Urinary bladder (tissue), 4 donors: ENCODE data around the gene AKT2. TPM values are rescaled to one million over a fixed set of nuclear protein-coding genes. Genes with fewer than 3 reads are reported as not detected.
"Not testable (repeated sequence)": the region's sequence is repeated elsewhere in the genome, so short reads cannot be mapped to it uniquely, and the experiment has no call there.

ENCODE experiments used
- DNase-seq: peaks from one replicate; pipeline ENCODE4 v3.0.0-alpha.2; 2015; ENCODE audit errors: extremely low spot score
- H3K27ac ChIP-seq: one replicate; pipeline ENCODE4 v1.5.1; 2013; ENCODE audit warnings: low read depth, mild to moderate bottlenecking, moderate library complexity
- H3K36me3 ChIP-seq: one replicate; pipeline ENCODE4 v1.6.1; 2013; ENCODE audit warnings: mild to moderate bottlenecking, moderate library complexity; ENCODE audit not compliant: insufficient read depth
- H3K4me1 ChIP-seq: one replicate; pipeline ENCODE4 v1.6.1; 2013; ENCODE audit warnings: mild to moderate bottlenecking, moderate library complexity; ENCODE audit not compliant: insufficient read depth
- H3K4me3 ChIP-seq: one replicate; pipeline ENCODE4 v1.5.1; 2013; ENCODE audit warnings: low read depth, low read length
- WGBS: extraction: QIAGEN DNeasy Blood & Tissue Kit; methylation state at CpG from one replicate; pipeline ENCODE4 v1.1.7; 2013; 5-methylcytosine and 5-hydroxymethylcytosine counted together
- polyA plus RNA-seq: library from polyadenylated mRNA; stranded (reverse); fragments of 200-250 nt; gene quantifications from one replicate; pipeline ENCODE4 v1.2.3, GENCODE V29; 2013
- total RNA-seq: library from RNA; depleted of rRNA; stranded (reverse); fragments of >200 nt; gene quantifications from one replicate; pipeline ENCODE4 v1.2.3, GENCODE V29; 2014
- donor health status: healthy with polysubstance abuse.
- donor health status: healthy.

AKT2 gene
- total and polyA plus RNA-seq, 2 donors, result 90.1 to 98.9 TPM

DNA sequence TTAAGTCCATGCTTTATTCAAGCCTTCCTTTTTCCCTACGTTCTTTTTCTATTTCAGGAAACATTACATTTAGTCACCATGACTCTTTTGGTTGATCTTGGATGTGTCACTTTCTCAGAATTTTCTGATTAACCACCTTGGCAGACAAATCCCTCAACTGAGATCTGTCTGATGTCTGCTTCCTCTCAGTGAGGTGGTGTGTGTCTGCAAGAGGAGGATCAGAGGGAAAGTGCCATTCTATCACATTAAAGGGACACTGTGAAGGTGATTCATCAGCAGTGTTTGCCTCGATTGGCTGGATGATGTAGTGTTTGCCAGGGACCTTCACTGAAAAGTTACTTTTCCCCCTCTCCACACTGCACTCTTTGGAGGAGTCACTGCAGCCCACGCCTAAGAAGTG is 55.7 kb downstream of the AKT2 start:
- H3K27ac ChIP-seq, result no peak overlapping the region
- H3K4me3 ChIP-seq, result no peak overlapping the region
- no peaks in the 10 kb centered on the region for H3K4me1 ChIP-seq
- H3K36me3 ChIP-seq, result peaks cover 3% of the 10 kb centered on the region
- no peak for DNase-seq
- 35% methylated on average over 3 of the region's 3 CpGs for WGBS

DNA sequence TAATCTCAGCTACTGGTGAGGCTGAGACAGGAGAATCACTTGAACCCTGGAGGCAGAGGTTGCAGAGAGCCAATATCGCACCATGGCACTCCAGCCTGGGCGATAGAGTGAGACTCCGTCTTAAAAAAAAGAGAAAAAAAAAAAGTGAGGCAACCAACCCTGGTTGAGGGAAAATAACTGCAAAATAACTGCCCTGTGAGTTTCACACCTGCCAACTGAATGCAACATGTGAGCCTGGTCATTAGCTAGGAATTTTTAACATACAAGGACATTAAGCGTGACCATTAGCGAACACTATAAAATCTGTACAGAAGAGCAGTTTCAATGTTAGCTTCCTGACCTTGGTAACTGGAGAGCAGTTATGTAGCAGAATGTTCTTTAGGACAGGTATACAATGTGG is 56.3 kb downstream of the AKT2 start:
- DNase-seq, result no peak
- 85% methylated on average over 5 of the region's 5 CpGs for WGBS
- H3K4me1 ChIP-seq, result no peaks in the 10 kb centered on the region
- H3K27ac ChIP-seq, result no peak overlapping the region
- H3K36me3 ChIP-seq, result peaks cover 3% of the 10 kb centered on the region
- H3K4me3 ChIP-seq, result no peak overlapping the region

DNA sequence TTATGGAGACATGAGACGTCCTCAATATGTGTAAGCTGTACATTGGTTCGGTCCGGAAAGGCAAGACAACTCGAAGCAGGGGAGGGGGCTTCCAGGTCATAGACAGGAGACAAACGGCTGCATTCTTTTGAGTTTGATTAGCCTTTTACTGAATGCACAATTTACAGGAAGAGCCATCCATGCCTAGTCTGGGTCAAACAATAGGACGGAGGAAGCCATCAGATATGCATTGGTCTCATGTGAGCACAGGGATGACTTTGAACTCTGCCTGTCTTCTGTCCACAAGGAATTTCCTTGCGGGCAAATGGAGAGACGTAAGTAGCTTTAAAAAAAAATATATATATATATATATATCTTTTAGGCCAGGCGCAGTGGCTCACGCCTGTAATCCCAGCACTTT is 56.8 kb downstream of the AKT2 start:
- Histone ChIP-seq H3K4me3 (no peak overlapping the region), H3K4me1 (no peaks in the 10 kb centered on the region), H3K27ac (no peak overlapping the region), H3K36me3 (peaks cover 3% of the 10 kb centered on the region)
- no peak for DNase-seq
- WGBS, result 57% methylated on average over 10 of the region's 10 CpGs

- 25% methylated on average over 21 of the region's 21 CpGs for WGBS
- Histone ChIP-seq H3K36me3 (no peaks in the 10 kb centered on the region), H3K4me1 (no peaks in the 10 kb centered on the region), H3K4me3 (peak overlapping the region; percentile 9), H3K27ac (no peak overlapping the region)
- no peak for DNase-seq
Observed at GRCh38 chr19:40225440-40226305, 59.5 kb downstream of the AKT2 start.

DNA sequence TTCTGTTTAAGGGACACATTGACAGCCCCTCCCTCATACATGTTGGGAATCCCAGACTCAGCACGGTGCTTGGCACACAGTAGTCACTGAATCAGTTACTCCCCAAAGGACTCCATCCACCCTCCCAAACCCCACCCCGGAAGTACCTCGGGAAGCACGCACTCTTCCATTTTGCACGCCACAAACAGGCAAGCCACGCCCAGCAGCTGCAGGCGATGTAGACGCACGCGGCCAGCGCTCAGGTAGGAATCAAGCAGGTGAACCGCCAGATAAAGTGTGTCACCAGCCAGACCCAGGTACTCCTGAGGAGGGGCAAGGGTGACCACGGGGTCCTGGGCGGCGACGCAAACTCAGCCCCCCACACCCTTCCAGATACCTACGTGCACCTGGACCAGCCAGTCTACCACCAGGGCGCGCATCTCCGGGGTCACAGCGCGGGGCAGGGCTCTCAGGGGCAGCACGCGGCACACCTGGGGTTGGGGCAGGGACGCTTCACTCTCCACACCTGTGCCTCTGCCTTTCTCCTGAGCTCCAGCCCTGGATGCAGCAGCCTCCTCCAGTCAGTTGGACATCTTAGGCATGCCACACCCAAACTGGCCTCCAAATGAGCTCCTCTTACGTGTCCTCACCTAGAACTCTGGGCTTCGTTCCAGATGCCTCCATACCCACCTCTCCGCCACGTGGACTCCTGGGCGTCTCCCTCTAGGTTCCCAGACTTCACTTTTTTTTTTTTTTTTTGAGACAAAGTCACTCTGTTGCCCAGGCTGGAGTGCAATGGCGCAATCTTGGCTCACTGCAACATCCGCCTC is 60.6 kb downstream of the AKT2 start:
- 83% methylated on average over 32 of the region's 32 CpGs for WGBS
- Histone ChIP-seq H3K36me3 (no peaks in the 10 kb centered on the region), H3K27ac (no peak overlapping the region), H3K4me1 (no peaks in the 10 kb centered on the region), H3K4me3 (no peak overlapping the region)
- DNase-seq, result no peak

GRCh38 chr19:40223135-40223822 is 61.9 kb downstream of the AKT2 start:
- 25% methylated on average over 48 of the region's 48 CpGs for WGBS
- H3K36me3 ChIP-seq, result no peaks in the 10 kb centered on the region
- H3K4me1 ChIP-seq, result no peaks in the 10 kb centered on the region
- DNase-seq, result no peak
- H3K4me3 ChIP-seq, result peak overlapping the region; percentile 3
- no peak overlapping the region for H3K27ac ChIP-seq

DNA sequence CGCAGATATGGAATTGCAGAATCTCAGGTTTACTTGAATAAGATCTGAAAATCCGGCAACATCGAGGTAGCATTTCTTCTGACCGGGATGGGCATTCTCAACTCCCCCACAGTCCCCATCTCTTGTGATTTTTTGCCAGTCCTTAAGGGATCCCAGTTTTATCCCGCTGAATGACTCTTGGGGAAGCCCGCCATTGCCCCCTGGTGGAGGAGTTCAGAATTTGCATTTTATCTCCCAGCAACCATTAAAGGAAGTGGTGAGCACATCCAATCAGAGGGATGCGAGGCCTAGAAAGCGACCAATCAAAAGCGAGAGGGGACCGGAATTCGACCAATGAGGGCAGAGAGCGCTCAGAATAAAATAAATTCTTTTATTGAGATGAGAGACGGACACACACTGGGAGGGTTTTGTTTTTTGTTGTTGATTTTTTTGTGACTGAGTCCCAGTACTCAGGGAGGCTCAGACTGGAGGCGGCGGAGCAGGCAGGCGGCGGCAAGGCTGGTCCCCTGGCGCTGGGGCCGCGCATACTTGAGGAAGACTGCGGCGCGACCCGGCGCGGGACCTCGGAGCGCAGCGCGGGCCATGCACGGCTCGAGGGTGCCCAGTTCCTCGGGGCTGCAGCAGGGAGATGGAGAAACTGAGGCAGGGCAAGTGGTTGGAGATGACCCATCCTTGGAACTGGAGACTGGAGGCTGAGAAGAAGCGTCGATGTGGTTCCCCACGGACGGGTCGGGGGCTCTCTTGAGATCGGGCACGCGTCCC is 63.1 kb downstream of the AKT2 start:
- 65% methylated on average over 41 of the region's 41 CpGs for WGBS
- Histone ChIP-seq H3K4me3 (no peak overlapping the region), H3K36me3 (no peaks in the 10 kb centered on the region), H3K27ac (no peak overlapping the region), H3K4me1 (no peaks in the 10 kb centered on the region)
- peak; percentile 48 for DNase-seq

- Histone ChIP-seq H3K4me3 (no peak overlapping the region), H3K27ac (no peak overlapping the region), H3K4me1 (no peaks in the 10 kb centered on the region), H3K36me3 (no peaks in the 10 kb centered on the region)
- WGBS, result 86% methylated on average over 9 of the region's 9 CpGs
- DNase-seq, result no peak
Observed at GRCh38 chr19:40220674-40221073, 64.5 kb downstream of the AKT2 start.

GRCh38 chr19:40219721-40220276 is 65.3 kb downstream of the AKT2 start:
- WGBS, result 28% methylated on average over 8 of the region's 8 CpGs
- Histone ChIP-seq H3K36me3 (no peaks in the 10 kb centered on the region), H3K4me1 (no peaks in the 10 kb centered on the region), H3K4me3 (no peak overlapping the region), H3K27ac (no peak overlapping the region)
- DNase-seq, result no peak

DNA sequence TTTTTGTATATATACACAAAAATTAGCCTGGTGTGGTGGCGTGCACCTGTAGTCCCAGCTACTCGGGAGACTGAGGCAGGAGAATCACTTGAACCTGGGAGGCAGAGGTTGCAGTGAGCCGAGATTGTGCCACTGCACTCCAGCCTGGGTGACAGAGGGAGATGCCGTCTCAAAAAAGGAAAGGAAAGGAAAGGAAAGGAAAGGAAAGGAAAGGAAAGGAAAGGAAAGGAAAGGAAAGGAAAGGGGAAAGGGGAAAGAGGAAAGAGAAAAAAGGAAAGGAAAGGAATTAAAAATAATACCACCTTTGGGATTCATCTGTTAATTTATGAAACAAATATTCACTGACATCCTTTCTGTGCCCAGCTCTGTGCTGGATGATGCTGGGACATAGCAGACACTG is 66.1 kb downstream of the AKT2 start:
- not testable (repeated sequence) for H3K4me3 ChIP-seq, H3K36me3 ChIP-seq, H3K27ac ChIP-seq, DNase-seq, H3K4me1 ChIP-seq
- WGBS, result 84% methylated on average over 4 of the region's 4 CpGs

GRCh38 chr19:40217934-40218890 is 66.9 kb downstream of the AKT2 start, which contains the start of gene TTC9B:
TSS of gene TTC9B (minus strand) at chr19:40218384. CDS start at chr19:40218381, 3 bp downstream.
- no peak within 1 kb of the TSS for H3K27ac ChIP-seq
- no peaks in the 10 kb centered on the region for H3K36me3 ChIP-seq
- no peak for DNase-seq
- H3K4me1 ChIP-seq, result no peaks in the 10 kb centered on the region
- 2% methylated on average over 75 of the region's 75 CpGs for WGBS
- no peak within 1 kb of the TSS for H3K4me3 ChIP-seq
